K562 (cell line): Measurements from ENCODE around the gene NPFFR1. TPM values are rescaled to one million over a fixed set of nuclear protein-coding genes. Genes with fewer than 3 reads are reported as not detected.

Experiments used
- CC2D1A ChIP-seq: fragments of 450-650 bp; IDR thresholded peaks from 2 replicates; pipeline ENCODE4 v1.6.1; 2017; ENCODE audit warnings: mild to moderate bottlenecking
- CHD4 ChIP-seq: fragments of 200-600 bp; sonication (generic); IDR thresholded peaks from 3 replicates; pipeline ENCODE4 v1.6.1; 2012; ENCODE audit warnings: low read depth, mild to moderate bottlenecking, mixed read lengths, low read length, inconsistent platforms; ENCODE audit not compliant: insufficient read depth, insufficient replicate concordance, poor library complexity, severe bottlenecking
- FOXA1 ChIP-seq: fragments of 450-650 bp; IDR thresholded peaks from 2 replicates; pipeline ENCODE4 v1.6.1; 2016; ENCODE audit warnings: mild to moderate bottlenecking, borderline replicate concordance
- FUS ChIP-seq: fragments of 200-400 bp; formaldehyde crosslinking; optimal IDR thresholded peaks from 2 replicates; pipeline ENCODE3; 2017; ENCODE audit warnings: low read depth, low read length
- HDAC1 ChIP-seq, 2 experiments: fragments of 450-650 bp; IDR thresholded peaks; 2 replicates each; pipeline ENCODE4 v1.6.1; 2016 to 2017; ENCODE audit warnings: inconsistent platforms in 1 of 2, mild to moderate bottlenecking in 1 of 2, moderate library complexity in 1 of 2
- KAT7 ChIP-seq: sonication (generic); formaldehyde crosslinking; IDR thresholded peaks from 2 replicates; pipeline ENCODE4 v1.8.0; 2022; ENCODE audit warnings: missing genetic modification reagents, mild to moderate bottlenecking, borderline replicate concordance
- KAT8 ChIP-seq: fragments of 450-650 bp; IDR thresholded peaks from 2 replicates; pipeline ENCODE4 v1.6.1; 2016; ENCODE audit warnings: low read depth, mild to moderate bottlenecking
- KDM2B ChIP-seq: fragments of 250-450 bp; sonication (Bioruptor Pico); IDR thresholded peaks from 2 replicates; pipeline ENCODE4 v1.8.0; 2021; ENCODE audit warnings: mild to moderate bottlenecking, moderate library complexity
- NELFE ChIP-seq: IDR thresholded peaks from 2 replicates; pipeline ENCODE4 v1.6.1; 2011; ENCODE audit warnings: mild to moderate bottlenecking; ENCODE audit not compliant: insufficient read depth, insufficient read length
- POLR2G ChIP-seq: fragments of 200-400 bp; formaldehyde crosslinking; IDR thresholded peaks from 2 replicates; pipeline ENCODE4 v1.6.1; 2017; ENCODE audit warnings: low read depth, mild to moderate bottlenecking, antibody characterized with exemption, low read length, moderate library complexity
- SRF ChIP-seq, 2 experiments: fragments of 250-450, 450-650 bp in 1 of 2; sonication (Bioruptor Pico) in 1 of 2; sonication (generic) in 1 of 2; formaldehyde crosslinking; IDR thresholded peaks; 2 replicates each; pipeline versions ENCODE4 v1.5.0 to v1.5.1; 2020 to 2022; ENCODE audit warnings: mild to moderate bottlenecking in 1 of 2, missing genetic modification reagents in 1 of 2
- TAF1 ChIP-seq: IDR thresholded peaks from 2 replicates; pipeline ENCODE4 v1.6.1; 2011; ENCODE audit warnings: mild to moderate bottlenecking, low read length, moderate library complexity; ENCODE audit not compliant: insufficient read depth, control insufficient read depth, severe bottlenecking; ENCODE audit errors: extremely low read depth
- XRCC3 ChIP-seq: fragments of 450-650 bp; IDR thresholded peaks from 2 replicates; pipeline ENCODE4 v1.6.1; 2017; ENCODE audit warnings: mild to moderate bottlenecking, moderate library complexity
- ZFP36 ChIP-seq: fragments of 150-350 bp; IDR thresholded peaks from 2 replicates; pipeline ENCODE4 v1.6.1; 2018; ENCODE audit warnings: low read length, low read depth; ENCODE audit not compliant: partially characterized antibody
- ZNF134 ChIP-seq: fragments of 250-450 bp; sonication (Bioruptor Pico); conservative IDR thresholded peaks from 2 replicates; pipeline ENCODE4 v1.4.0; 2020
- polyA plus RNA-seq, 8 experiments: library from polyadenylated mRNA; depleted of rRNA in 4 of 8; stranded (reverse) in 5 of 8; unstranded in 3 of 8; fragments of >200 nt; fragmentation: Nextera tagmentation in 2 of 8; fragmentation: Illumina TruSeq in 1 of 8; extraction: Ambion mirVana in 2 of 8; extraction: Trizol in 1 of 8; gene quantifications; 2 replicates each; pipeline versions ENCODE4 v1.2.1 to v1.2.3, GENCODE V29; 2011 to 2014; ENCODE audit warnings: inconsistent platforms in 1 of 8, missing spikeins in 1 of 8
- total RNA-seq, 7 experiments: library from RNA; depleted of rRNA in 6 of 7; stranded (reverse); fragments of >200 nt in 6 of 7; fragmentation: Illumina TruSeq in 2 of 7; extraction: Trizol in 2 of 7; gene quantifications; 2 replicates each; pipeline versions ENCODE4 v1.2.1 to v1.2.3, GENCODE V29; 2011 to 2021; ENCODE audit warnings: low replicate concordance in 1 of 7
- TF ChIP-seq, protein P1 (sequence below): fragments of 450-650 bp; IDR thresholded peaks from 2 replicates; pipeline ENCODE4 v1.6.1; 2016; ENCODE audit warnings: borderline replicate concordance
- TF ChIP-seq, protein P2 (sequence below): sonication (generic); formaldehyde crosslinking; IDR thresholded peaks from 2 replicates; pipeline ENCODE4 v1.8.1; 2022; ENCODE audit warnings: missing genetic modification reagents
- TF ChIP-seq, protein P3 (sequence below), 3 experiments: fragments of 200-800 bp in 1 of 3; fragments of 250-450 bp in 1 of 3; fragments of 450-650 bp in 1 of 3; sonication (Bioruptor Pico) in 1 of 3; sonication (Bioruptor generic) in 1 of 3; formaldehyde crosslinking in 1 of 3; IDR thresholded peaks; 2 replicates each; pipeline versions ENCODE4 v1.6.1 to v1.8.0; 2016 to 2022; ENCODE audit warnings: mild to moderate bottlenecking in 2 of 3, missing genetic modification characterization in 2 of 3, missing compliant biosample characterization in 1 of 3, moderate library complexity in 1 of 3
- TF ChIP-seq, protein P4 (sequence below): fragments of 200-800 bp; sonication (Bioruptor generic); IDR thresholded peaks from 2 replicates; pipeline ENCODE4 v1.6.1; 2017; ENCODE audit warnings: missing genetic modification characterization, missing compliant biosample characterization

NPFFR1 gene
- total and polyA plus RNA-seq, 9 of the 15 experiments (the other 6 are each of a cell fraction or from before 2014, with no cell fraction given) = under 0.01 TPM; not detected in 8

DNA sequence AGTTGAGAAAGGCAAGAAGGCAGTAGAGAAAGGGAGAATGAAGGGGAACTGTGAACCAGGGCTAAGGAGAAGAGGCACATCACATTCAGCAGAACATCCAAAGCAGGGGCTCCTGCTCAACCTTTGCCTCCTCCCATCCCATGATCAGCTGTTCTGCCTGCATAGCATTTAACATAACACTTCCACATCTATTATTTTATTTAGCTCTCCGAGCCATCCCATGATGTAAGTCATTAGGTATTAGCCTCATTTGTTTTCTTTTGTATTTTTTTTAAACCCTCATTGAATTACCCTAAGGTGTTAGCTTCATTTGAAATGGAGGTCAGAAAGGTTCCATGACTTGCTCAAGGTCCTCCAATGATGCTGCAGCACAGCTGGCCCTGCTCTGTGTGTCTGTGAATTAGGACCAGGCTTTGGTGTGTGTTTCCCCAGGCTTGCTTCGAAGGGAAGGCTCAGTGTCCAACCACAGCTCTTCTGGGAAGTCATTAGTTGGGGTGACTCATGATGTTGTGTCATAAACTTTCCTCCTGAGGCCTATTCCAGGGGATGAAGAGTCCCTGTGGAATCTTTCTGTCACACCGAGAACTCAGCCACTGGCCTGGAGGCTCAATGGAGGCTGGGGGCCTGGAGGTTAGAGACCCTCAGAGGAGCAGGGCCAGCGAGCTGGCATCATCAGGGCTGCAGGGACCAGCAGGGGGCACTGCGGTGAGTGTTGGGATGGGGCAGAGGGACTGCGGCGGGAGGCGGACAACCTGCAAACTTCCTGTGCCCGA, 16.5 kb downstream of the NPFFR1 start (continued):
- TF ChIP-seq HDAC1 (IDR thresholded peaks at IDR 0.05) (no peak), NELFE (no peak), ZFP36 (no peak), XRCC3 (no peak), KAT7 (CRISPR knock-in tag) (no peak), CC2D1A (no peak), KDM2B (CRISPR knock-in tag) (no peak), SRF (CRISPR knock-in tag; IDR thresholded peaks at IDR 0.05) (no peak), KAT8 (no peak), POLR2G (no peak), TAF1 (no peak), FUS (no peak), CHD4 (no peak), FOXA1 (no peak), ZNF134 (CRISPR knock-in tag) (no peak)
- TF ChIP-seq, protein P1, sequence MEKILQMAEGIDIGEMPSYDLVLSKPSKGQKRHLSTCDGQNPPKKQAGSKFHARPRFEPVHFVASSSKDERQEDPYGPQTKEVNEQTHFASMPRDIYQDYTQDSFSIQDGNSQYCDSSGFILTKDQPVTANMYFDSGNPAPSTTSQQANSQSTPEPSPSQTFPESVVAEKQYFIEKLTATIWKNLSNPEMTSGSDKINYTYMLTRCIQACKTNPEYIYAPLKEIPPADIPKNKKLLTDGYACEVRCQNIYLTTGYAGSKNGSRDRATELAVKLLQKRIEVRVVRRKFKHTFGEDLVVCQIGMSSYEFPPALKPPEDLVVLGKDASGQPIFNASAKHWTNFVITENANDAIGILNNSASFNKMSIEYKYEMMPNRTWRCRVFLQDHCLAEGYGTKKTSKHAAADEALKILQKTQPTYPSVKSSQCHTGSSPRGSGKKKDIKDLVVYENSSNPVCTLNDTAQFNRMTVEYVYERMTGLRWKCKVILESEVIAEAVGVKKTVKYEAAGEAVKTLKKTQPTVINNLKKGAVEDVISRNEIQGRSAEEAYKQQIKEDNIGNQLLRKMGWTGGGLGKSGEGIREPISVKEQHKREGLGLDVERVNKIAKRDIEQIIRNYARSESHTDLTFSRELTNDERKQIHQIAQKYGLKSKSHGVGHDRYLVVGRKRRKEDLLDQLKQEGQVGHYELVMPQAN = no peak
- TF ChIP-seq, protein P2, sequence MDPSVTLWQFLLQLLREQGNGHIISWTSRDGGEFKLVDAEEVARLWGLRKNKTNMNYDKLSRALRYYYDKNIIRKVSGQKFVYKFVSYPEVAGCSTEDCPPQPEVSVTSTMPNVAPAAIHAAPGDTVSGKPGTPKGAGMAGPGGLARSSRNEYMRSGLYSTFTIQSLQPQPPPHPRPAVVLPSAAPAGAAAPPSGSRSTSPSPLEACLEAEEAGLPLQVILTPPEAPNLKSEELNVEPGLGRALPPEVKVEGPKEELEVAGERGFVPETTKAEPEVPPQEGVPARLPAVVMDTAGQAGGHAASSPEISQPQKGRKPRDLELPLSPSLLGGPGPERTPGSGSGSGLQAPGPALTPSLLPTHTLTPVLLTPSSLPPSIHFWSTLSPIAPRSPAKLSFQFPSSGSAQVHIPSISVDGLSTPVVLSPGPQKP (CRISPR knock-in tag) = no peak
- TF ChIP-seq, protein P3, sequence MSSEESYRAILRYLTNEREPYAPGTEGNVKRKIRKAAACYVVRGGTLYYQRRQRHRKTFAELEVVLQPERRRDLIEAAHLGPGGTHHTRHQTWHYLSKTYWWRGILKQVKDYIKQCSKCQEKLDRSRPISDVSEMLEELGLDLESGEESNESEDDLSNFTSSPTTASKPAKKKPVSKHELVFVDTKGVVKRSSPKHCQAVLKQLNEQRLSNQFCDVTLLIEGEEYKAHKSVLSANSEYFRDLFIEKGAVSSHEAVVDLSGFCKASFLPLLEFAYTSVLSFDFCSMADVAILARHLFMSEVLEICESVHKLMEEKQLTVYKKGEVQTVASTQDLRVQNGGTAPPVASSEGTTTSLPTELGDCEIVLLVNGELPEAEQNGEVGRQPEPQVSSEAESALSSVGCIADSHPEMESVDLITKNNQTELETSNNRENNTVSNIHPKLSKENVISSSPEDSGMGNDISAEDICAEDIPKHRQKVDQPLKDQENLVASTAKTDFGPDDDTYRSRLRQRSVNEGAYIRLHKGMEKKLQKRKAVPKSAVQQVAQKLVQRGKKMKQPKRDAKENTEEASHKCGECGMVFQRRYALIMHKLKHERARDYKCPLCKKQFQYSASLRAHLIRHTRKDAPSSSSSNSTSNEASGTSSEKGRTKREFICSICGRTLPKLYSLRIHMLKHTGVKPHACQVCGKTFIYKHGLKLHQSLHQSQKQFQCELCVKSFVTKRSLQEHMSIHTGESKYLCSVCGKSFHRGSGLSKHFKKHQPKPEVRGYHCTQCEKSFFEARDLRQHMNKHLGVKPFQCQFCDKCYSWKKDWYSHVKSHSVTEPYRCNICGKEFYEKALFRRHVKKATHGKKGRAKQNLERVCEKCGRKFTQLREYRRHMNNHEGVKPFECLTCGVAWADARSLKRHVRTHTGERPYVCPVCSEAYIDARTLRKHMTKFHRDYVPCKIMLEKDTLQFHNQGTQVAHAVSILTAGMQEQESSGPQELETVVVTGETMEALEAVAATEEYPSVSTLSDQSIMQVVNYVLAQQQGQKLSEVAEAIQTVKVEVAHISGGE (CRISPR knock-in tag; IDR thresholded peaks at IDR 0.05) = peak in 1 of 3 experiments; percentile 31; a peak in 1 of 6 replicates
- TF ChIP-seq, protein P4, sequence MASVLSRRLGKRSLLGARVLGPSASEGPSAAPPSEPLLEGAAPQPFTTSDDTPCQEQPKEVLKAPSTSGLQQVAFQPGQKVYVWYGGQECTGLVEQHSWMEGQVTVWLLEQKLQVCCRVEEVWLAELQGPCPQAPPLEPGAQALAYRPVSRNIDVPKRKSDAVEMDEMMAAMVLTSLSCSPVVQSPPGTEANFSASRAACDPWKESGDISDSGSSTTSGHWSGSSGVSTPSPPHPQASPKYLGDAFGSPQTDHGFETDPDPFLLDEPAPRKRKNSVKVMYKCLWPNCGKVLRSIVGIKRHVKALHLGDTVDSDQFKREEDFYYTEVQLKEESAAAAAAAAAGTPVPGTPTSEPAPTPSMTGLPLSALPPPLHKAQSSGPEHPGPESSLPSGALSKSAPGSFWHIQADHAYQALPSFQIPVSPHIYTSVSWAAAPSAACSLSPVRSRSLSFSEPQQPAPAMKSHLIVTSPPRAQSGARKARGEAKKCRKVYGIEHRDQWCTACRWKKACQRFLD (CRISPR knock-in tag) = no peak
